GM19372 (cell line): ENCODE measurements around the gene OR2L2.
"Not testable (repeated sequence)": the region's sequence is repeated elsewhere in the genome, so short reads cannot be mapped to it uniquely, and the experiment has no call there.

Source experiments
- ATAC-seq: cut with Tn5 transposase; IDR thresholded peaks from one replicate; pipeline ENCODE4 v1.9.1; 2021; ENCODE audit warnings: mild to moderate bottlenecking, low read depth, moderate library complexity; ENCODE audit not compliant: unreplicated experiment

Gene OR2L2, protein sequence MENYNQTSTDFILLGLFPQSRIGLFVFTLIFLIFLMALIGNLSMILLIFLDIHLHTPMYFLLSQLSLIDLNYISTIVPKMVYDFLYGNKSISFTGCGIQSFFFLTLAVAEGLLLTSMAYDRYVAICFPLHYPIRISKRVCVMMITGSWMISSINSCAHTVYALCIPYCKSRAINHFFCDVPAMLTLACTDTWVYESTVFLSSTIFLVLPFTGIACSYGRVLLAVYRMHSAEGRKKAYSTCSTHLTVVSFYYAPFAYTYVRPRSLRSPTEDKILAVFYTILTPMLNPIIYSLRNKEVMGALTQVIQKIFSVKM

DNA sequence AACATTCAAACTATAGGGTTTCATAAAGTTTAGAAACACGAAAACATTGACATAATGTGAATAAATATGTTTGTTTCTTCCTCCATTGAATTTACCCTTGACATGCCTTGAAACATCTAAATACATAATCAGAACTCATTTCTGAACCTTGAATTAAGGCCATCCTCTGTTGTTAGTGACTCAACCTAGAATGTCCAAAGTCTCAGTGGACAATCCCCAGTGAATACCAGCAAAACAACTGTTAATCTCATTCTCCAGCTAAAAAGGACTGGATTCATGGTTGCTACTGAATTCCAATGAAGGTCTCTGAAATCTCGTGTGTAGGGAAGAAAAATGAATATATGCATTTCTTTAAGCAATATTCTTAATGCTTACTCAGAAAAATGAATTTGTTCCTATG is at the start of gene OR2L2:
Gene OR2L2, plus strand, starts transcription at position 301 of the 400 bp plus-strand sequence. CDS start 8,198 bp downstream, outside the sequence.
- no peak for ATAC-seq

DNA sequence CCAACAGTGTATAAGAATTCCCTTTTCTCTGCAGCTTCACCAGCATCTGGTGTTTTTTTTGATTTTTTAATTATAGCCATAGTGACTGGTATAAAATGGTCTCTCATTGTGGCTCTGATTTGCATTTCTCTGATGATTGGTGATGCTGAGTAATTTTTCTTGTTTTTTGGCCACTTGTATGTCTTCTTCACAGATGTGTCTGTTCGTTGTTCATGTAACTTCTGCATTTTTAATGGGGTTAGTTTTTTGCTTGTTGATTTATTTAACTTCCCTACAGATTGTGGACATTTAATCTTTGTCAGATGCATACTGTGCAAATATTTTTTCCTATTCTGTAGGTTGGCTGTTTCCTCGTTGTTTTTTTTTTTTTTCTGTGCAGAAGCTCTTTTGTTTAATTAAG is 36.9 kb upstream of the OR2L2 start:
- ATAC-seq, result no peak

DNA sequence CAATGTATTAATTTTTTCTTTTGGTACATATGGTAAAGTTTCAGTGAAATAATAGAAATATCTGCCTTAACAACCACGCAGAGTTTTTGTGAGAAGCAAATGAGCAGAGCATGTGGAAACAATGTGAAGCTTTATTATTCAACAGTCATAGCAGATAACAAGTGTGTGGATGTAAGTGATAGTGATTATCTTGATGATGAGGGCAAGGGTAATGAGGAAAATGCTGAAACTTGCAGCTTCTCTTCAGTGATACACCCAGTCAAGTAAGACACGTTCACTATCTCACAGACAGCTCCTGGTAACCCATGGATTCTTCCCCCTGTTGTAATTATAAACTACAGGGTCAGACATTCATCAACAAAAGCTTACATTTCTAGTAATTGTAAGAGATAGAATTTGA is 31.1 kb upstream of the OR2L2 start:
- no peak for ATAC-seq

DNA sequence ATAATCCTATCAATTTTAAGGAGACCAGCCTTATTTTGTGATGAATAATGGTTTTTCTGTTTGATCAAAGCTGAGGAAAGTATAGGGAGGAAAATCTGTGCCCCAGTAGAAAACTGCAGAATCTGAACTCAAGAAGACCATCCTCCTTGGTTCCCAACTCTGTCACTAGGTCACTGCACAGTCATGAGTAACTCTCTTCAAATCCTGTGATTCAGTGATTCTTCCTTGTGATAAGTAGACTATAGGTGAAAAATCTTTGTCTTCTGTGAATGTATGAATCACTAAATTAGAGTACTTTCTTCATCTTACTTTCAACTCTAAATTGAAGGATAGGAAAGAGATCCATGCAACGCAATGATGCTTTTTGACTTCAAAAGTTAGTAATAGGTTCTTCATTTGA is 29.7 kb upstream of the OR2L2 start:
- ATAC-seq, result no peak

DNA sequence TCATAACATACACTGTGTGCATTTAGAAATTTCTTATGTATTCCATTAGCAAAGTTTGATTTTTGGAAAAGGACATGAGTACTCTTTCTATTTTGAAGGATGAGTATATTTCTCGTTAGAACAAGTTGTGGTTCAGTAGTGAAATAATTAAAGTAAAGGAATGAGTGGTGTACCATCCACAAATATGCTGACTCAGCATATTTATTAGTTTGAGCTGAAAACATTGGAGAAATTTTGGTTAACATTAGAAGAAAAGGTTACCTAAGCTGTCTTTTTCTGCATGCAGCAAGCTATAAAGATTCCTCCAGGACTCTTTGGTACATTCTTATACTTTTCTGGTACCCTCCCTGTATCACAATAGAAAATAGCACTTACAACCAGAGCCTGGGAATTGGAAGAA is 22.1 kb upstream of the OR2L2 start:
- ATAC-seq, result no peak

DNA sequence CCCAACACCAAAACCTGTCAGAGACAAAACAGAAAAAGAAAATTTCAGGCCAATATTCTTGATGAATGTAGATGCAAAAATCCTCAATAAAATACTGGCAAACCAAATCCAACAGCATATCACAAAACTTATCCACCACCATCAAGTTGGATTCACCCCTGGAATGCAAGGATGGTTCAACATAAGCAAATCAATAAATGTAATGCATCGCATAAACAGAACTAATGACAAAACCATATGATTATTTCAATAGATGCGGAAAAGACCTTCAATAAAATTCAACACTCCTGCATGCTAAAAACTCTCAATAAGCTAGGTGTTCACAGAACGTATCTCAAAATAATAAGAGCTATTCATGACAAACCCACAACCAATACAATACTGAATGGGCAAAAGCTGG is 20.2 kb upstream of the OR2L2 start:
- ATAC-seq, result no peak

DNA sequence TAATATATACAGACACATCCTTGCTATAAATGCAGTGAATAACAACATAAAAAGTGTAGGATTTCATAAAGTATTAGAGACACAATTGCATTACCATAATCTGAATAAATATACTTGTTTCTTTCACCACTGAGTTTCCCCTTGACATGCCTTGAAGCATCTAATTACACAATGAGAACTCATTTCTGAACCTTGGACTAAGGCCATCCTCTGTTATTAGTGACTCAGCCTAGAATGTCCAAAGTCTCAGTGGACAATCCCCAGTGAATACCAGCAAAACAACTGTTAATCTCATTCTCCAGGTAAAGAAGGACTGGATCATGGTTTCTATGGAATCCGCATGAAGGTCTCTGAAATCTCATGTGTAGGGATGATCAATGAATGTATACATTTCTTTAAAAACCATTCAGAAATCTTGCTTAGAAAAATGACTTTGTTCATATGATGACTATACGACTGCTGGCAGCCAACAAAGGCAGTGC is 16.6 kb upstream of the OR2L2 start, which contains the start of gene OR2L5:
Gene OR2L5, plus strand, starts transcription at position 432 of the 482 bp plus-strand sequence. CDS start 8,288 bp downstream, outside the sequence.
- no peak for ATAC-seq

DNA sequence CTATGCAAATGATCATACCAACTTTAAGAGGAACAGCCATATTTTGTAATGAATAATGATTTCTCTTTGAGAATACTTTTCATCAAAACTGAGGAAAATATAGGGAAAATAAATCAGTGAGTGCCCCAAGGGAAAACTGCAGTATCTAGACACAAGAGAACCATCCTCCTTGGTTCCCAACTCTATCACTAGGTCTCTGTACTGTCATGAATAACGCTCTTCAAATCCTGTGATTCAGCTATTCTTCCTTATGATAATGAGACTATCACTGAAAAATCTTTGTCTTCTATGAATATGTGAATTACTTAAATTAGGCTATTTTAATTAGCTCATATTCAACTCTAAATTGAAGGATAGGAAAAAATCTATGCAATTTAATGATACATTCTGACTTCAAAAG is 14.1 kb upstream of the OR2L2 start:
- ATAC-seq, result no peak

DNA sequence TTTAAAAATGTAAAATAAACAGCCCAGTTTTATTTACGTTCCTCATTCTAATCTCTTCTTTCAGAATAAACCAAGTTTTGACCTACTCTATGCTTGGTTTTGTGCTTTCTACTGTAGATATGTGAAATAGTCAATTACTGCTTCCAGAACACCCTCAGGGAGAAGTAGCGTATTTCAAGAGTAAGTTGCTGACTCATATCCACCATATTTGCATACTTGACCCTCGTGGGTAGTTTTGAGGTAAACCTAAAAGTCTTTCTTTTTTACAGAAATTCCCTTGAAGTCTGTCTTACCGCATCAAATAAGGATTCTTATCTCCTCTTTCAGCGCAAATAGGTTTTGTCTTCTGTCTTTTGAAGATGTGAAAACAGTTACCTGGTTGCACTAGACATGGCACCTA is 15.3 kb downstream of the OR2L2 start:
- no peak for ATAC-seq

DNA sequence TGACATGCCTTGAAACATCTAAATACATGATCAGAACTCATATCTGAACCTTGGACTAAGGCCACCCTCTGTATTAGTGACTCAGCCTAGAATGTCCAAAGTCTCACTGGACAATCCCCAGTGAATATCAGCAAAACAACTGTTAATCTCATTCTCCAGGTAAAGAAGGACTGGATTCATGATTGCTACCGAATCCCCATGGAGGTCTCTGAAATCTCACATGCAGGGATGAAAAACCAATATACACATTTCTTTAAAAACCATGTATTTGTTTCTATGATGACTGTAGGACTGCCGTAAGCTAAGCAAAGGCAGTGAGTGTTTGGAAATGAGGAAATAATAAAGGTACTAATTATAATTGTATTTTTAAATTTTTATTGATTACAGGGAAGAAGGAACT is 16.7 kb downstream of the OR2L2 start, which contains the start of gene OR2L3:
Gene OR2L3, plus strand, starts transcription at position 301 of the 400 bp plus-strand sequence. CDS start 13,846 bp downstream, outside the sequence.
- no peak for ATAC-seq

DNA sequence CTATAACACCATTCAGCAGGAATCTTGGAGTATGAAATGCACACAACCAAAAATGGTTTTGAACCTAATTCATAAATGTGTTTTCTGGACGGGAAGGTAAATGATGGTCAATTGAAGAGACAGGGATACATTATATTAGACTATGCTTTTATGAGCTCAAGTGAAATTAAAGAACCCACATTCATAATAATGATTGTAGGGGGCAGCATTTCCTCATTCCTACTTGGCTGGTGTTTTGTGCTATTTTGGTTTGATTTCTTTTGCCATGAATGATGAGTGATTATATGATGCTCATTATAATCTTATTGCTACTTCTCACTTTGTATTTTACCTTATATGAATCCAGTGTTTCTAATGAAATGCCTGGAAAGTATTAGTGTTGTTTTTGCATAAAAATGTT is 17.1 kb downstream of the OR2L2 start:
- no peak for ATAC-seq

DNA sequence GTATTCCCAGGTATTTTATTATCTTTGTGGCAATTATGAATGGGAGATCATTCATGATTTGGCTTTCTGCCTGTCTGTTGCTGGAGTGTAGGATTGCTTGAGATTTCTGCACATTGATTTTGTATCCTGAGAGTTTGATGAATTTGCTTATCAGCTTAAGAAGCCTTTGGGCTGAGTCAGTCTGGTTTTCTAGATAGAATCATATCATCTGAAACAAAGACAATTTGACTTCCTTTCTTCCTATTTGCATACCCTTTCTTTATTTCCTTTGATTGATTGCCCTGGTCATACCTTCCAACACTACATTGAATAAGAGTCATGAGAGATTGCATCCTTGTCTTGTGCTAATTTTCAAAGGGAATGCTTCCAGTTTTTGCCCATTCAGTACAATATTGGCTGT is 24.8 kb downstream of the OR2L2 start:
- ATAC-seq, result no peak

DNA sequence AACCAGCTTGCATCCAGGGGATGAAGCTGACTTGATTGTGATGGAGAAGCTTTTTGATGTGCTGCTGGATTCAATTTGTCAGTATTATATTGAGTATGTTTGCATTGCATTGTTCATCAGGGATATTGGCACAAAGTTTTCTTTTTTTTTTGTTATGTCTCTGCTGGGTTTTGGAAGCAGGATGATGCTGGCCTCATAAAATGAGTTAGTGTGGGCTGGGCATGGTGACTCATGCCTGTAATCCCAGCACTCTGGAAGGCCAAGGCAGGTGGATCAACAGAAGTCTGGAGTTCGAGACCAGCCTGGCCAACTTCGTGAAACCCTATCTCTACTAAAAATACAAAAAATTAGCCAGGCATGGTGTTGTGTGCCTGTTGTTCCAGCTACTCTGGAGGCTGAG is 25.4 kb downstream of the OR2L2 start:
- no peak for ATAC-seq

DNA sequence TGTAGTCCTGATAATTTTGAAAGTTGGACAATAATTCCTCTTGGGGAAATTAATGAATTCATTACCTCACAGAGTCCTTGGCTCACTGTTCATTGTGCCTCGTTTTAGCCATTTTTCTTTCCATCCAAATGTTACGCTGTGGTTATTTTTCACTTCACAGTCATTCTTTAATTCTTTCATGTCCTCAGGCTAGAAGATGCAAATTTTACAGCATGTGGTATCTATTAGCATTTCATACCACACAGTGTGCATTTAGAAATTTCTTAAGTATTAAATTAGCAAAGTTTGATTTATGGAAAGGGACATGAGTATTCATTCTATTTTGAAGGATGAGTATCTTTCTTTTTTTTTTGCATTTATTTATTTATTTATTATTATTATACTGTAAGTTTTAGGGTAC is 35.2 kb downstream of the OR2L2 start:
- ATAC-seq, result no peak

DNA sequence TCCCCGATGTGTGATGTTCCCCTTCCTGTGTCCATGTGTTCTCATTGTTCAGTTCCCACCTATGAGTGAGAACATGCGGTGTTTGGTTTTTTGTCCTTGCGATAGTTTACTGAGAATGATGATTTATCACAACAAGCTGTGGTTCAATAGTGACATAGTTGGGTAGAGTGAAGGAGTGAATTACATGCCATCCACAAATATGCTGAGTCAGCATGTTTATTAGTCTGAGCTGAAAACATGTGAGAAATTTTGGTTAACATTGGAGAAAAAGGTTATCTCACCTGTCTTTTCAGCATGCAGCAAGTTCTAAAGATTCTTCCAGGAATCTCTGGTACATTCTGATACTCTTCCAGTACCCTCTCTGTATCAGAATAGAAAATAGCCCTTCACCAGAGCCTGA is 35.7 kb downstream of the OR2L2 start:
- no peak for ATAC-seq

DNA sequence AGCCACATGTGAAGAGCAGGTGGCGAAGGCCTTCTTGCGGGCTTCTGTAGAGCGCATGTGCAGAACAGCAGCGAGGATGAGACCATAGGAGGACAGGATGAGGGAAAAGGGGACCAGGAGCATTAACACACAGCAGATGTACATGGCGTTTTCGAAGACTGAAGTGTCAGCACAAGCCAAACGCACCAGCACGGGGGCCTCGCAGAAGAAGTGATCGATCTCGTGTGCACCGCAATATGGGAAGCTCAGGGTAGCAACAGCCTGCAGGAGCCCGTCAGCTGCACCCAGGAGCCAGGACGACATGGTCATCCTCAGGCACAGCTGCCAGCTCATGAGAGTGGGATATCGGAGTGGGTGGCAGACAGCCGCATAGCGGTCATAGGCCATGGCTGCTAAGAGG is 54.0 kb downstream of the OR2L2 start:
- ATAC-seq, result not testable (repeated sequence)
